GM19351 (cell line): ENCODE results near the gene LSM12.

Source experiments
- ATAC-seq: cut with Tn5 transposase; IDR thresholded peaks from one replicate; pipeline ENCODE4 v1.9.1; 2021; ENCODE audit warnings: mild to moderate bottlenecking, moderate library complexity; ENCODE audit not compliant: unreplicated experiment

The LSM12 gene

GRCh38 chr17:43988301-43988700 is 78.2 kb downstream of the LSM12 start:
- no peak for ATAC-seq

GRCh38 chr17:43987131-43988021 is 79.1 kb downstream of the LSM12 start:
- ATAC-seq, result no peak

GRCh38 chr17:43986225-43986981 is 80.1 kb downstream of the LSM12 start:
- ATAC-seq, result no peak

GRCh38 chr17:43984521-43984920 is 82.0 kb downstream of the LSM12 start:
- ATAC-seq, result no peak
